Measurements from ENCODE around the gene RPTOR.

RPTOR gene

DNA sequence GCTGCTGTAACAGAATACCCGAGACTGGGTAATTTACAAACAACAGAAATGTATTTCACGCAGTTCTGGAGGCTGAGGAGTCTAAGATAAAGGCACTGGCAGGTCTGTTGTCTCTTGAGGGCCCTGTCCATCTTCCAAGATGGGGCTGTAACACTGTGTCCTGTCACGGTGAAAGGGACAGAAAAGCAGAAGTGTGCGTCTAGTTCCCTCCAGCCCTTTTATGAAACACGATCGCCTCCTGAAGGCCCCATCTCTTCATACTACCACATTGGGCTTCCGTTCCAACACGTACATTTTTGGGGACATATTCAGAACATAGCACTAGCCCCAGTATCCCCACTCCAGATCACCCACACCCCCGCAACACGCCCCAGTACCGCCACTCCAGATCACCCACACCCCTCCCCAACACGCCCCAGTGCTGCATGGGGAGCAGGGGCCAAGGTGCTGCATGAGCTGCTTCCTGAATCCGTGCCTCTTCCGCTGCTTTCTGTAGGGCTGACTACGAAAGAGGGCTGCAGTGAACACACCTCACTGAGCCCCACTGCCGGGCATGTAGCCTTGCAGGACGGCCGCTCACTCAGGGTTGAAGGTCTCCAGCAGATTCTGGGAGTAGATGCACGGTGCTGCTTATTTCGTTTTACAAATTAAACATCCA is 91.9 kb downstream of the RPTOR start:
- no peak for DNase-seq
- intact Hi-C loops (cut with DNase I) = no loop called here

DNA sequence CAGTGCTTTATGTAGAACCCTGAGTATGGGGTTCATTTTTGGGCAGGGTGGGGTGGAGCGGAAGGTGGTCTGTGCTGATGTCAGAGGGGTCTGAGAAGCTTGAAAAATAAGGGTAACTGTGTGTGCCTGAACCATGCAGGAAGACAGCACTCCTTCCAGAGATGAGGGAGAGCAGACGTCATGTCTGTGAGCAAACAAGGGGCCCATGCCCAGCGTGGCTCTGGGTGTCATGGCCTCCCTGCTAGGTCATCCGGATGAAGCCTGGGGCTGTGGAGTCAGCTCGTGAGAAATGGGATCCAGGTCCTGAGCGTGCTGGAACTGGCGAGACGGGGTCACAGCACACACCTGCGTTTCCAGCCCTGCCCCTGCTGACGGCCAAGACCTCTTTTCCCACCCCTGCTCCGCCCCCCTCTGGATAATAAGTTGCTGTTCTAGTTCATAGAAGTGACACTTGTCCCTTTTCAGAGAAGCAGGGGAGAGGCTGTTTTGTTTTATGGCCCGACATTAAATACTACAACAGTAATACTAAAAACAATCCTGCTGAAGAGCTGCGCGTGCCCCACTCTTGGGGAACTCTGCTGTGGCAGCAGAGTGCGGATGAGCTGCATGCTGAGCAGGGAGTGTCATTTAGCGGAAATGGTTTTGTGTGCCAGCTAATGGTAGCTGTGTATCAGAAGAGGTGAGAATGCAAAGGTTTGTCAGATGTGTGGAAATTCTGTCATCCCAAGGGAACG is 92.6 kb downstream of the RPTOR start:
- no peak for DNase-seq
- intact Hi-C loops (cut with DNase I) = no loop called here

DNA sequence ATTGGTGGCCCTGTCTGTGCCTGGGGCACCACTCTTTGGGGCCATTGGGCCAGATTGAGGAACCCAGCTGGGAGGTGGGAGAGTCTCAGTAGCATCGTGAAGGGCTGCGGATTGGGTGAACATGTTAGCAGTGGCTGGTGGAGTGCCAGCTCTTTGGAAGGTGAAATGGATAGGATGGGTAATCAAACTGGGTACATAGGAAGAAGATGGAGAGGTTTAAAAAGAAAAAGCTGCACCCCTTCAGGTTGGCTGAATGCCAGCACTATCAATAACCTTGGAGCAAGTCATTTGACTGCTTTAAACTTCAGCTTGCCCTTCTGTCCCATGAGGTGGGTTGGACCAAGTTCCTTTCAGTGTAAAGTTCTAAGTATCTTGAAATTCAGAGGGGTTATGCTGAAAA is 95.0 kb downstream of the RPTOR start:
- DNase-seq = no peak
- intact Hi-C loops (cut with DNase I) = no loop called here

DNA sequence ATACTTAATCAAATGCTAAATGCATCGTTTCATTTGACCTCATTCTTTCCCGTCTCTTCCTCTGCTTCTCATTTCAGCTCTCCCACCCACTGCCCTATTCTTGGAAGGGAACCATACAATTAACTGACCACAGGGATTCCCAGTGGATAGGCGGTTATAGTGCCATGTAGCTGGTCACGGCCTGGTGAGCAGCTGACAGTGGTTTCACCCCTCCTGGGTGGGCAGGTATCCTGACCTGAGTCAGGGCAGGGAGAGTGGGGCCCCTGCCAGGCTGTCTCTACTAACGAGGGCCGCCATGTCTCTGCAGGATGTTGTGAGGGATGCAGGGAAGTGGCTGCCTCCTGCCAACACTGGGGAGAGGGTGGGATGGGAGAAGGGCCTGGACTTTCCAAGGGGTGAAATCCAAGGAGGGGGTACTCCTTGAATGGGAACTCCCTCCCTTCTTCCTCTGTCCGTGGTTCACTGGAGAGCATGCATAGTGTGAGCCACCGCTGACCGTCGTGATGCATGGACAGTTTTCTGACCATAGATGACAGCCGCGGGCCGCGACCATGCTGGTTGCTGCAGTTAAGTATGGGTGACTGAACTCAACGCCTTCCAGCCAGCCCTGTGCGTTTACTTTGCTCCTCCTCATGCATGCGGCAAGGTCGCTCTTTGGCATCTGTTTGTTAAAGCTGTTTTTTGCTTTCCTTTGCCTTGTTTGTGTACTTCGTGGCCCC is 95.9 kb downstream of the RPTOR start:
- intact Hi-C loops (cut with DNase I) = no loop called here
- DNase-seq = no peak

DNA sequence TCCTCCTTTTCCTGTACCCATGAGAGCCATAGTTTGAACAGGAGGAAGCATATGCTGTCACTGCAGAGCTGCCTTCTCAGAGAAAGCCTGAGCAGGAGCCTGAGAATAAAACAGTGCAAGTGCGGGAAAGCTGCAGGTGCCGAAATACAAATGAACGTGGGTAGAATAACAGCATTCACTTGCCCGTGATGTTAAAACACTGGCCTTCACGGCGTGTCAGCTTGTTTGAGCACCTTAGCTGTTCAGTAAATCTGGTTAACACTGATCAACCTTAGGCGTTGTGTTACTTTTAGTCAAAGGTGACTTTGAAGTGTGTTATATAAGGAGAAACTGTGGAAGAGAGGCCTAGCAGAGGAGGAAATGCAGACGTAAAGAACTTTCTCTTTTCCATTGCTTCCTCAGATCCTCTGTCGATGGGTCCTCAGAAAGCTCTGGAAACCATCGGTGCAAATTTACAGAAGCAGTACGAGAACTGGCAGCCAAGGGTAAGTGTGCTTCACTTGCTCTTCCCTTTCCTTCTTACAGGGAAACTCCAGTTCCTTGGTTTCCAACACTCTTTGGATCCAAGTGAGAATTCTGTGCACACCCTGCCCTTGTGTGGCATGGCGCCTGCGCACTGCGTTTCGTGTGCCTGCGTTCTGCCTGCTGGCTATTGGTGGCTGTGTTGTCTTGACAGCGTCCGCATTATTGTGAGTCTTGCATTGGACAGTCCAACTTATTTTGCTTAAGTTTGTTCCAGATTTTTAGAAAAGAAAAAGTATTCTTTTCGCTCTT is 98.9 kb downstream of the RPTOR start:
- DNase-seq = no peak
- intact Hi-C loops (cut with DNase I) = no loop called here

DNA sequence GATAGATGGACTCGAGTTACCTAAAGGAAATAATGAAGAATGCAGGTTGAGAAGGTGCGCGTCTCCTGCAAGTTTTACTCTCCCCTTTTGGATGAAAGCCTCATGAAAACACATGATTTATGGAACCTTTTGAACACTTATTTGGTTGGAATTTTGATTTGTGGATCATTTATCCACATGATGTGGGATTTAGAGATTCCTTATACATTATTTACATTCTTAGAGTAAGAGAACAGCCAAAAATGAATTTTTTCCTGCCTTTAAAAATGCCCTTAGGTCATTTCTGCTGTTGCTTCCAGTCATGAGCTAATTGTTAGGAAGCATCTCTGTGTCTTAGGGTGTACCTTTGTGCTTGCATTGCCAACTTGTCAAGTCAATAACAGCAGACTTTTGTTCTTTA is 99.9 kb downstream of the RPTOR start:
- intact Hi-C loops (cut with DNase I) = no loop called here
- no peak for DNase-seq

DNA sequence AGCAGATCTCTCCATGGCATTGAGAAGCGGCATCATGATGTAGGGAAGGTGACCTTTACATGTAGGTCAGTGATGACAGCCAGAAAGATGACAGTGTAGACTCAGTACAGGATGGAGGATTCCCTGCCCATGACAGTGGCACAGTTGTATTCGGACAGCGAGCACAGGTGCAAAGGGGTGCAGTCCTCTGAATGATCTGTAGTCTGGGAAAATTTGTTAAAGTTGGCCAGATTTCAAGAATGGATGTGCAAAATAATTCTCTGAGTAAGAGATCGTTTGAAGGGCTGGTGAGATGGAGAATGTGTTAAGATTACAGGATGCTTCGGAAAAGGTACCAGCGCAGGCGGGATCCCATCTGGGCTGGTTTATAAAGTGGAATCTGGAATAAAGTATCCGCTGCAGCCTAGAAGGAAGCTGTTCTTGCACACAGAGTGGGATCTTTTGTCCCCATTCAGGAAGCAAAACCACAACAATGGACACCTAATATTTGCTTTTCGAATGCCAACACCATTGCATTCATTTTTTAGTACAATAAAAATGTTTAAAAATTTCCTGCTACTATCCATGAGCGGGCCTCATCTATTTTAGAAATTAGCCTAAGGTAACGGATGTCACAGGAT is 101.2 kb downstream of the RPTOR start:
- intact Hi-C loops (cut with DNase I) = no loop called here
- no peak for DNase-seq

DNA sequence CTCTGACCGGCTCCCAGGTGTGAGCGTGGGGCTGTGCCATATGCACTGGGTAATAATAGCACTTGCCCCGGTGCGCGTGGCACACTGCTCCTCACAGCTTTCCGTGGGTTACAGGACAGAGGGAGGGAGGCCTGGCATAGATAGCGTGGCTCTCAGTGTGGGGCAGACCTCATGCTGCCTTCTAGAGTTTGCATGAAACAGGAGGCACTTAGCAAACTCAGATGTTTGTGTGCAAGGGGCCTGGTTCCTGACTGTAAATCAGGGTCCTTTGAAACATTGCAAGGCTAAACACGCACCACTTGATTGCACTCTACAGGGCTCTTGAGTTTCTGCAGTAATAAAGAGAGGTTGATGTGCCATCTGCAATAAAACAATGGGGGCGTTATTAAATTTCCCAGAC is 101.7 kb downstream of the RPTOR start:
- intact Hi-C loops (cut with DNase I) = no loop called here
- DNase-seq = no peak

DNA sequence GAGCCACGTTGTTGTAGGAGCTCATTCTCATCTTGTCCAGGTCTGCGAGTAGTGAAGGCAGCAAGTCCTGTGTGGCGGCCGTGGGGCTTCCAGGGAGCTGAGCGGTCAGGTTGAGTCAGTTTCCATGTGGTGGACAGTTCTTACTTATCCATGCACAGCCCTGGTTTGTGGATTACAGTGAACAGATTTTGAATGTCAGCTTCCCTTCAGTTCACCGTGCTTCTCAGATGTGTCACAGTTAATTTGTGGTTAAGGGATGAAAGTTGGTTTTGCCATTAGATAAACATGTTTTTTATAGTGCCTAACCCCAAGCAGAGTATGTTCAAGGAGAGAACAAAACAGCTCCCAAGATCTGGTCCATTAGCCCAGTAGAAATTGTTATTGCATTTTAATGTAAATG is 103.1 kb downstream of the RPTOR start:
- intact Hi-C loops (cut with DNase I) = no loop called here

DNA sequence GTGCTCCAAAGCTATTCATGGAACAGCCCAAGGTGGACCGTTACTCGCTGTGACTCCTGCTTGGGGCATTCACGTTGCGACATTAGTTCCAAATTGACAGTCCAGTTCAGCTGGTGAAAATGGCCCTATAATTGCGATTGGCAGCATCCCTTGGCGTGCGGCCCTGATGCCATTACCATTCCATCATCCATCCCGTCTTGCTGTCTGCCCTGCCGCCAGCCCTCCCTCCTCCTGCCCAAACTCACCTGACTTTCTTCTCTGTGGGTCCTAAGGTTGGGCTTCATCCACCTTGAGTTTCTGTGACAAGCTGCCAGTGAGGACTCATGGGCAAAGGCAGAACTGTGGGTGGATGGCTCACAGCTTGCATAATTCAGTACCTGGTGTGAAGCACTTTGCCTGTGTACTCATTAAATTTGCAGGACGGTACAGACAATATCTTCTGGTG is 104.6 kb downstream of the RPTOR start:
- intact Hi-C loops (cut with DNase I) = no loop called here
- no peak for DNase-seq

More for the DNA sequence above, 103.1 kb downstream of the RPTOR start:
- no peak for DNase-seq

DNA sequence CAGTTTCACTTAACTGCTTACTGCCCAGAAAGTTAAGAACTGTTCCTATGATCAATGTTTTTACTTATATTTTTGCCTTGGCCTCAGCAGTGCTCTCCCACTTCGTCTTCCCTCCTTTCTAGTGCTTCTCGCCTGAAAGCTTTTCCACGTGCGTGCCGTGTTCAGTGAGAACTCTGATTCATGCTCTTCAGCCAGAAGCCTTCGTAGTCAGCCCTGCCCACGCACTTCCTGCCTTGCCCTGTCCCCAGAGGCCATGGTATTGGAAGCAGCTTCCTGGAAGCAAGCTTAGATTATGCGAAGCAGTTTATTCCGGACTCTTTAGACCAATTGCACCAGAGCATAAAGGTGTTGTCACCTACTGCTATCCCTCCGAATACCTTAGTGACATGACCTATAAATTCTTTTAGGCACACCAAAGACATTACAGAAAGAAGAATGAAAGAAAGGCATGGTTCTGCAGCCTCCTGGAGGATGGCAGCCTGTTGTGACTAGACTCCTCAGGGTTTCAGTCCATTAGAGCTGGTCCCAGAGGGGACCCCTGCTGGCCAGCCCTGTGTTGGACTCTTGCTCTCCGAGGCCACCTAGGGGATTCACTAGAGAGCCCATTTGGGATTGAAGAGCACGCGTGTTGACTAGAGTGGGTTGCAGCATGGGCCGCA is 105.2 kb downstream of the RPTOR start:
- intact Hi-C loops (cut with DNase I) = no loop called here
- peak in 6 of 10 donors; percentile 29 to 90 (median 46) for DNase-seq

DNA sequence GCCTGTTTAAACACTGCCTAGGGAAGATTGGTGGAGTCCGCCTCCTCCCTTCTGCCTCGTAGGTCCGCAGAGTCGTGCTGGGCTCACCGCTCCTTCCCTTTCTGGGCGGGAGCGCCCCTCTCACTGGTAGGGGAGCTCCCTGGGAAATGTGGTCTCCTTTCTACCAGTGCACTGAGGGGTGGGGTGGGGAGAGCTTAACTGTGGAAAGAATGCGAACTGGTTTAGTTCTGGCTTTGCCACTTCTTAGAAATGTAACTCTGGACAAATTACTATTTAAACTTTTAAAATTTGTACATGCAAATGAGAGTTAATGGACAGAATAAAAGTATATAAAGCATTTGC is 105.7 kb downstream of the RPTOR start:
- DNase-seq = no peak
- intact Hi-C loops (cut with DNase I) = no loop called here

DNA sequence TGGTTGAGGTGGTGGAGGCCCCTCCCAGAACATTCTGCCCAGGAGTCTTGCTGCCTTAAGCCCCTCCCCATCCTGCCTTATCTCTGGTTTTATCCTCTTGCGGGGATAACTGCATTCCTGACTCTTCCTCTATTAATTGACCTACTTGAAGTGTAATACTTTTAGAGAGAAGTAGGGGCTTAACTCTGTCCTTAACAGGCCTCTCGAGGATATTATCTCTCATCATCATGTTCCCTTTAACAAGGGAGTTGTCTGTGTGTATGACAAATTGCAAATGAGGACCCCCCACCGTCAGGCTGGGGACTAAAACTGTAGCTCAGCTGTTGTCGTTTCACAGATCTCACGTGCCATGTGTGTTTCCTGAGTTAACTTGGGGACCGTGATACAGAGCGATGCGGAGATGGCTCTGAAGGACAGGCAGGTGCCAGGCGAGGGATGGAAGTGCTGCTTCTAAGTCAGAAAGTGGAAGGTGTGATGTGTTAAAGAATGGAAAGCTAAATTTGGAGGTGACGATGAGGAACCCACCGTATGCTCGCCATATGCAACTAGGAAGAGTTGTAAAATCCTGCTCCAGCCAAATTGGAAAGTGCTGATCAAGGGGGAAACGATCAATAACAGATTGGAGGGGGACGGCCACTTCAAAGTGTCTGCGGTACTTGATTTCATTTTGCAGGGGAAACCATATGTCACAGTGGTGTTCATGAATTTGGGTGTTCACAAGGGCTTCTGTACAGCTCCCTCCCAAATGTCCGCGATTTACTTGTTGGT is 106.3 kb downstream of the RPTOR start:
- no peak for DNase-seq
- intact Hi-C loops (cut with DNase I) = no loop called here

DNA sequence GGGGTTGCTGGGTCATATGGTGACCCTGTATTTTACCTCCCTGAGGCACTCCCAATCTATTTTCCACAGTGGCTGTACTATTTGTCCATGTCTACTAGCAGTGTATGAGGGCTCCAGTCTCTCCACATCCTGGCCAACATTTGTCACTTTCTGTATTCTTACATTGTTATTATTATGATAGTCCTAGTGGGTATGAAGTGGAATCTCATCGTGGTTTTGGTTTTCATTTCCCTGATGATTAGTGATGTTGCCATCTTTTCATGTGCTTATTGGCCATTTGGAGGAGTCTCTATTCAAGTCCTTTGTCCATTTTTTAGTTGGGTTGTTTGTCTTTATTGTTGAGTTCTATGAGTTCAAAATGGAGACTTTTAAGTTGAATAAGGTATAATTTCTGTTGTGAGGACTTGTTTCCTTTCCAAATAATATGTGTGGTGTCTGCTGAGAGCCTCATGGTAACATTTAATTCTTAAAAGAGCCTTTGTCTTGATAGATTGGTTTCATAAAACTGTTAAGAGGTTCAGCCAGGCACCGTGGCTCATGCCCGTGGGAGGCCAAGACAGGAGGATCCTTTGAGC is 108.2 kb downstream of the RPTOR start:
- no peak for DNase-seq
- intact Hi-C loops (cut with DNase I) = no loop called here

DNA sequence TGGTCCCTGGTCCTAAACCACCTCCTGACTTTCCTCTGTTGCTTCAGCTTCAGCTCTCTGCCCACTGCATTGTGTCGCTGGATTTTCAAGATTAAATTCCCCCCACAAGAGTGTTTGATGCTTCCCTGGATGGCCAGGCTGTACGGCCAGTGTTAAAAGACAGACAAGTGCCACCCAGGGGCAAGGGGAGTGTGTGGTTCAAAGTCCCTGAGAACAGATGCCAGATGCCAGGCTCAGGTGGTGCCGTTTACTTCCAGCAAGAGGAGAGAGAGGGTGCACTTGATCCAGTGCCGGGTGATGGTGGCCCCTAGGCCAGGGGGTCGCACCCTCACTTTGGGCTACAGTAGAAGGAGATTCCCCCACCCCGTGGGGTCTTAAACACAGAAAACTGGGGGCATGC is 109.2 kb downstream of the RPTOR start:
- intact Hi-C loops (cut with DNase I) = no loop called here
- no peak for DNase-seq

DNA sequence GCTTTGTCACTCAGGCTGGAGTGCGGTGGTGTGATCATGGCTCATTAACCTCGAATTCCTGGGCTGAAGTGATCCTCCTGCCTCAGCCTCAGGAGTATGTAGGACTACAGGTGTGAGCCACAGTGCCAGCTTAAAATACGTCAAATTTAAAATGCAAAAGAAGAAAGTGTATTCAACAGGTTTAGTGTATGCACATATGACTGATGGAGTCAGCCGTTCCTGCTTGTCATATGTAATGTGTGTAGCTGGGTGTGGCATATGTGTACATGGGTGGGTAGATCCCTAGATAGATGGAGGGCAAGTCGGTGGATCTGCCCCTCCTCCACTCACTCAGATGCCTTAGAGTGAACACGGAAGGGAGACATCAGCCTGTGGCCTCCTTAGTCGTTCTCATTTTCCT is 111.0 kb downstream of the RPTOR start:
- intact Hi-C loops (cut with DNase I) = no loop called here
- no peak for DNase-seq

DNA sequence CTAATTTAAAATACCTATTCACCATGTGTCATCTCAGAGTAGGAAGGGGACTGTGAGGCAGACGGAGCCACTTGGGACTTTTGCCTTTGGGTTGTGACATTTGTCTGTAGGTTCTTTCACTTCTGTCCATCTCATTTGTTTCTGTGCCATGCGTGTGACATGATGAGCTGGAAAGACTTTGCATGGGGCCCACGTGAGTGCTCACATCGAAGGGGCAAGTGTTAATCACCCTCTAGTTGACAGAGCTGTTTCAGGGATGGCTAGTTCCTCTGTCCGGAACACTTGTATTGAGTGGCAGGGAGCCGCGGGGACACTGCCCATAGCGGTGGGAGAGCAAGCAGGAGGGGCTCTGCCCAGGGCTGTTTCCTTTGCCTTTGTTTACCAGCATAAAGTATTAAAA is 112.0 kb downstream of the RPTOR start:
- intact Hi-C loops (cut with DNase I) = no loop called here
- DNase-seq = peak in 2 of 10 donors; percentile 25 to 28

DNA sequence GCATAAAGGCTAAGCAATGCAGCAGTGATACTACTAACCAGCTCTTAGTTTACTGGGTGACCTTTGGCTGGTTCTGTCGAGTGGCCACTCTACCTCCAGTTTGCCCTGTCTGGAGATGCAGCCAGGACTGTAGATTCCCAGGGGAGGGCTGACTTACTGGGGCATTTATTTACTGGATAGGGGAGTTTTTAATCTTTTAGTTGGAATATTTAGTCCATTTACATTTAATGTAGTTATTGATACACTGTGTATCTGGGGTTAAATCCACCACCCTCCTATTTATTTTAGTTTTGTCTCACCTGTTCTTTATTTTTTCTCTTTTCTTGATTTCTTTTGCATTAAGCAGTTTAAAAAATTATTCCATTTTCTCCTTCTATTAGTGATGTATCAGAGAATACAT is 112.9 kb downstream of the RPTOR start:
- no peak for DNase-seq
- intact Hi-C loops (cut with DNase I) = no loop called here

DNA sequence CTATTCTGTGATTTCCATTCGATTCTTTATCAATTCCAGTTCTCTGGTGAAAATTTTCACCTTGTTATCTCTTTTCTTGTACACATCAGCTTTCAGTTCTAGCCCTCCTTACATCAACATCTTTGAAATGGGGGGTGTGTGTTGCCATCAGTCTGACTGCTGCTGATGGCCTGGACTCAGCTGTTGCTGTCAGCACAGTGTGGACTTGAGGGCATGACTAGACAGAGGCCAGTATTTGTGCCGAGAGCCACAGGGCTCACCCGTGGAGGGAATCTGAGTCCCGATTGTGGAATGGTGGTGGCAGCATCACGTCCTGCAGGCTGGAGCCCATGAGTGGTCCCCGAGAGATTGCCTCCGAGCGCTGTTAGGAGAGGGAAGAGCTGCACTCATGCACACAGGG is 114.2 kb downstream of the RPTOR start:
- no peak for DNase-seq
- intact Hi-C loops (cut with DNase I) = no loop called here

All from posterior cingulate gyrus (tissue), 11 donors.